Adrenal gland (tissue), 5 donors: ENCODE measurements around the gene ASTN2.

Source experiments
- POLR2A ChIP-seq, 2 donors: fragments of 450-650 bp; IDR thresholded peaks; one replicate each; pipeline ENCODE4 v1.6.1; 2017; ENCODE audit warnings: antibody characterized with exemption in 2 of 2, mild to moderate bottlenecking in 2 of 2, moderate library complexity in 1 of 2
- TF ChIP-seq, protein P1 (sequence below), 6 experiments: fragments of 450-650 bp in 4 of 6; fragments of 200-600 bp in 2 of 6; sonication (generic) in 1 of 6; IDR thresholded peaks; 1 replicate in 5 of 6; 2 replicates in 1 of 6; pipeline versions ENCODE4 v1.5.1 to v1.8.0; 2016 to 2021; ENCODE audit warnings: antibody characterized with exemption in 6 of 6, mild to moderate bottlenecking in 2 of 6, moderate library complexity in 1 of 6
- donor health status: DM: no; HTN: no; CAD: no.

DNA sequence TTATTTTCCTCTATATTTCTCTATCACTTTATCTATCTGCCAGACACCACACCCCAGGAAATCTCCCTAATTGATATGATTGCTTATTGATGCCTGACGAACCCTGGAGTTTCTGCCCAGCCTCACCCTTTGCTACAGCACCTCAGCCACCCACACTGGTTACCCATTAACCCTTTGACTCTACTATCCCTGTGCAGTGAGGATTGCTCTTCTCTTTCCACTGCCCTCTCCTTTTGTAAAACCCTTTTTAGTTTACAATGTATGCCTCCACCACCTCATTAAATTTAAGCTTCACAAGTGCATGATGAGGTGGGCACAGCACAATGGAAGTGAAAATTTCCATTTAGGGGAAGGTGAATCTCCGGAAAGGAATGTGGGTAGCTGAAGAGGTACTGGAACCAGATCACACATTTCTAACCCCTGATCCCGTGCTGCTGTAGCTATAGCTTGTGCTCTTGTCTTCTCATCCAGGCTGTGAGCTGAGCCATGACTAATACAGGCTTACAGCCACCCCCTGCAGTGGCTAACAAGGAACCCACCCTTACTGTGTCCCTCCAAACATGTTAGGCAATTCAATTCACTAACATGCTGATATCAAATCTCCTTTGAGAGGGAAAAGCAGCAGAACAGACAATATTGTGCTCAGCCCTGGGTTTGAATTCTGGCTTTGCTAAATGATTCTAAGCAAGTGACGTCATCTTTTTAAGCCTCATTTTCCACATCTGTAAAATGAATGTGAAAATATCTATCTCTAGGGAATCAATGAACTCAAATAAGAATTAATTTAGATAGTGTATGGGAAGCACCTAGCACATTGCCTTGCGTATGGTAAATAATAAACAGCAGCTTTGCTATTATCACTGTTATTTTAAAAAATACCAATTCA, 914.6 kb downstream of the ASTN2 start:
- TF ChIP-seq, protein P1, sequence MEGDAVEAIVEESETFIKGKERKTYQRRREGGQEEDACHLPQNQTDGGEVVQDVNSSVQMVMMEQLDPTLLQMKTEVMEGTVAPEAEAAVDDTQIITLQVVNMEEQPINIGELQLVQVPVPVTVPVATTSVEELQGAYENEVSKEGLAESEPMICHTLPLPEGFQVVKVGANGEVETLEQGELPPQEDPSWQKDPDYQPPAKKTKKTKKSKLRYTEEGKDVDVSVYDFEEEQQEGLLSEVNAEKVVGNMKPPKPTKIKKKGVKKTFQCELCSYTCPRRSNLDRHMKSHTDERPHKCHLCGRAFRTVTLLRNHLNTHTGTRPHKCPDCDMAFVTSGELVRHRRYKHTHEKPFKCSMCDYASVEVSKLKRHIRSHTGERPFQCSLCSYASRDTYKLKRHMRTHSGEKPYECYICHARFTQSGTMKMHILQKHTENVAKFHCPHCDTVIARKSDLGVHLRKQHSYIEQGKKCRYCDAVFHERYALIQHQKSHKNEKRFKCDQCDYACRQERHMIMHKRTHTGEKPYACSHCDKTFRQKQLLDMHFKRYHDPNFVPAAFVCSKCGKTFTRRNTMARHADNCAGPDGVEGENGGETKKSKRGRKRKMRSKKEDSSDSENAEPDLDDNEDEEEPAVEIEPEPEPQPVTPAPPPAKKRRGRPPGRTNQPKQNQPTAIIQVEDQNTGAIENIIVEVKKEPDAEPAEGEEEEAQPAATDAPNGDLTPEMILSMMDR (IDR thresholded peaks at IDR 0.05): no peak
- TF ChIP-seq POLR2A (IDR thresholded peaks at IDR 0.05): no peak
